ENCODE data around the gene PAQR4.

Gene PAQR4

GRCh38 chr16:2919511-2920255 is 49.5 kb upstream of the PAQR4 start:
- POLR2A ChIA-PET: interaction anchor here (1.2 kb wide), 1 partner anchor 37 kb away, joined by 5 read pairs; the partner anchor contains the start of gene FLYWCH2
- Histone ChIP-seq H3K4me3 (ENCODE audit: low read depth, low read length) (no peak overlapping the region), H3K36me3 (ENCODE audit: control insufficient read depth in 2 of 2, insufficient read depth in 1 of 2, low read length in 2 of 2) (peaks cover 7 to 17% of the 10 kb centered on the region in 2 experiments; a peak in 2 of 3 replicates), H3K9me3 (ENCODE audit: control insufficient read depth, insufficient read depth, low read depth, low read length) (no peaks in the 10 kb centered on the region), H3K4me1 (ENCODE audit: control insufficient read depth, insufficient read depth, low read length) (0 out of 2 replicates have a peak, but pooled peaks cover 4% of the 10 kb centered on the region), H3K27ac (ENCODE audit: extremely low read depth, low read depth, low read length) (no peak overlapping the region)
- CTCF ChIA-PET: interaction anchor here (0.5 to 4.0 kb wide), 23 partner anchors 8 to 166 kb away, joined by 3 to 31 read pairs (median 4); partner anchors contain the start of gene FLYWCH2
- TF ChIP-seq ZNF670 (tag by site-specific recombination; IDR thresholded peaks at IDR 0.05; ENCODE audit: low read depth) (no peak), ZBTB17 (tag by site-specific recombination; IDR thresholded peaks at IDR 0.05) (0 out of 2 replicates have a peak, but pooled peaks have one; percentile 21), ZNF654 (tag by site-specific recombination; IDR thresholded peaks at IDR 0.05; ENCODE audit: low read depth) (peak; percentile 93), ZNF19 (tag by site-specific recombination; IDR thresholded peaks at IDR 0.05; ENCODE audit: low read depth) (no peak), KLF17 (tag by site-specific recombination; IDR thresholded peaks at IDR 0.05) (no peak), ZNF169 (tag by site-specific recombination; IDR thresholded peaks at IDR 0.05) (no peak), ZNF10 (tag by site-specific recombination; IDR thresholded peaks at IDR 0.05) (no peak), ZNF518A (tag by site-specific recombination; conservative IDR thresholded peaks at IDR 0.05; ENCODE audit: low read depth) (no peak), ZEB2 (tag by site-specific recombination; IDR thresholded peaks at IDR 0.05) (0 out of 2 replicates have a peak, but pooled peaks have one; percentile 19), HOXD13 (CRISPR knock-in tag; IDR thresholded peaks at IDR 0.05; ENCODE audit: borderline replicate concordance) (no peak), ZBTB7A (tag by site-specific recombination; IDR thresholded peaks at IDR 0.05; ENCODE audit: low read depth) (peak; percentile 6; the same call in 1 of the 2 replicates), ZNF664 (tag by site-specific recombination; IDR thresholded peaks at IDR 0.05) (peak; percentile 90), ZNF561 (tag by site-specific recombination; IDR thresholded peaks at IDR 0.05; ENCODE audit: borderline replicate concordance) (no peak), ZNF26 (tag by site-specific recombination; IDR thresholded peaks at IDR 0.05) (no peak), GLIS1 (tag by site-specific recombination; IDR thresholded peaks at IDR 0.05) (no peak), KLF7 (tag by site-specific recombination; IDR thresholded peaks at IDR 0.05; ENCODE audit: borderline replicate concordance) (no peak), GLI2 (tag by site-specific recombination; IDR thresholded peaks at IDR 0.05; ENCODE audit: borderline replicate concordance, low read depth) (no peak), SP7 (tag by site-specific recombination; IDR thresholded peaks at IDR 0.05) (peak; percentile 11; the same call in 1 of the 2 replicates), ZNF776 (tag by site-specific recombination; IDR thresholded peaks at IDR 0.05; ENCODE audit: borderline replicate concordance) (no peak), ZNF121 (tag by site-specific recombination; IDR thresholded peaks at IDR 0.05) (peak; percentile 91), ZNF366 (tag by site-specific recombination; conservative IDR thresholded peaks at IDR 0.05) (no peak), PRDM6 (tag by site-specific recombination; IDR thresholded peaks at IDR 0.05) (no peak), ZNF624 (tag by site-specific recombination; IDR thresholded peaks at IDR 0.05) (no peak), ZNF843 (tag by site-specific recombination; IDR thresholded peaks at IDR 0.05) (no peak), SALL2 (tag by site-specific recombination; IDR thresholded peaks at IDR 0.05; ENCODE audit: borderline replicate concordance) (no peak), ZNF623 (tag by site-specific recombination; IDR thresholded peaks at IDR 0.05) (no peak)

Data from HEK293 (cell line).